Neural cell (in vitro differentiated cells): ENCODE measurements around the gene ETV6.

ENCODE experiments used
- EZH2 ChIP-seq: fragments of 200-600, 300-800 bp; shearing (Covaris generic), sonication (generic); IDR thresholded peaks from 2 replicates; pipeline ENCODE4 v1.6.1; 2014; ENCODE audit warnings: antibody characterized with exemption, low read length, borderline replicate concordance, mild to moderate bottlenecking; ENCODE audit not compliant: insufficient read depth, poor library complexity, severe bottlenecking
- POLR2AphosphoS5 ChIP-seq: IDR thresholded peaks from 2 replicates; pipeline ENCODE4 v1.6.1; 2012
- TF ChIP-seq, protein P1 (sequence below): fragments of 450-650 bp; IDR thresholded peaks from 2 replicates; pipeline ENCODE4 v1.5.1; 2014; ENCODE audit warnings: antibody characterized with exemption, mild to moderate bottlenecking, moderate library complexity; ENCODE audit not compliant: poor library complexity, severe bottlenecking

DNA sequence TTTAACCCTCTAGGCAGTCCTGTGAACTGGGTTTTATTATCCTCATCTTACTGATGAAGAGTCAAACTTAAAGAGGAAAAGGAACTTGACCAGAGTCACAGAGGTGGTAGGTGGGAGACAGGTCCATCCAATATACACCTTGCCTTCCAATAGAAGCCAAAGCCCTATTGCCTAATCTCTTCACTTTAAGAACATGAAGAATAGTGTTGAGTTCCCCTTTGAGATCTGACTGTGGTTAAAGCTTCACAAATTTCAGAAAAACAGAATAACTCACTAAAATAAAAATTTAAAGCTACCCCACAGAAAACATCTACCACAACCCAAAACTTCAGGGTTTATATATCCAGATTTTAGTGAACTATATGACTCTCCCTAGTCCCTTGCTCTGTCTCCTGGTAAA lies 115.4 kb downstream of the ETV6 start:
- TF ChIP-seq EZH2 = no peak
- TF ChIP-seq, protein P1, sequence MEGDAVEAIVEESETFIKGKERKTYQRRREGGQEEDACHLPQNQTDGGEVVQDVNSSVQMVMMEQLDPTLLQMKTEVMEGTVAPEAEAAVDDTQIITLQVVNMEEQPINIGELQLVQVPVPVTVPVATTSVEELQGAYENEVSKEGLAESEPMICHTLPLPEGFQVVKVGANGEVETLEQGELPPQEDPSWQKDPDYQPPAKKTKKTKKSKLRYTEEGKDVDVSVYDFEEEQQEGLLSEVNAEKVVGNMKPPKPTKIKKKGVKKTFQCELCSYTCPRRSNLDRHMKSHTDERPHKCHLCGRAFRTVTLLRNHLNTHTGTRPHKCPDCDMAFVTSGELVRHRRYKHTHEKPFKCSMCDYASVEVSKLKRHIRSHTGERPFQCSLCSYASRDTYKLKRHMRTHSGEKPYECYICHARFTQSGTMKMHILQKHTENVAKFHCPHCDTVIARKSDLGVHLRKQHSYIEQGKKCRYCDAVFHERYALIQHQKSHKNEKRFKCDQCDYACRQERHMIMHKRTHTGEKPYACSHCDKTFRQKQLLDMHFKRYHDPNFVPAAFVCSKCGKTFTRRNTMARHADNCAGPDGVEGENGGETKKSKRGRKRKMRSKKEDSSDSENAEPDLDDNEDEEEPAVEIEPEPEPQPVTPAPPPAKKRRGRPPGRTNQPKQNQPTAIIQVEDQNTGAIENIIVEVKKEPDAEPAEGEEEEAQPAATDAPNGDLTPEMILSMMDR = no peak
- no peak for TF ChIP-seq POLR2AphosphoS5
